Ectodermal cell (in vitro differentiated cells): Measurements from ENCODE around the gene TACR1.

ENCODE experiments used
- H3K27ac ChIP-seq: 2 replicates; pipeline ENCODE4 v1.7.0; 2013; ENCODE audit warnings: mild to moderate bottlenecking, low read depth, low read length; ENCODE audit not compliant: insufficient read depth, poor library complexity, severe bottlenecking
- H3K27me3 ChIP-seq: 2 replicates; pipeline ENCODE4 v1.7.0; 2013; ENCODE audit warnings: mild to moderate bottlenecking, low read length; ENCODE audit not compliant: insufficient read depth, control insufficient read depth, poor library complexity, severe bottlenecking
- H3K36me3 ChIP-seq: one replicate; pipeline ENCODE4 v1.7.0; 2013; ENCODE audit warnings: low read length; ENCODE audit not compliant: control insufficient read depth, insufficient read depth
- H3K4me1 ChIP-seq: one replicate; pipeline ENCODE4 v1.7.0; 2013; ENCODE audit warnings: low read length; ENCODE audit not compliant: control insufficient read depth, insufficient read depth
- H3K4me3 ChIP-seq: 2 replicates; pipeline ENCODE4 v1.7.0; 2013; ENCODE audit warnings: low read depth, low read length, control low read depth; ENCODE audit not compliant: insufficient read depth
- H3K9me3 ChIP-seq: 2 replicates; pipeline ENCODE4 v1.7.0; 2013; ENCODE audit warnings: mild to moderate bottlenecking, low read length, moderate library complexity; ENCODE audit not compliant: control insufficient read depth
- WGBS, 2 experiments: methylation state at CpG; one replicate each; pipeline ENCODE4 v1.1.7; 2013; ENCODE audit warnings: missing lambda C conversion rate in 2 of 2; 5-methylcytosine and 5-hydroxymethylcytosine counted together

The TACR1 gene

DNA sequence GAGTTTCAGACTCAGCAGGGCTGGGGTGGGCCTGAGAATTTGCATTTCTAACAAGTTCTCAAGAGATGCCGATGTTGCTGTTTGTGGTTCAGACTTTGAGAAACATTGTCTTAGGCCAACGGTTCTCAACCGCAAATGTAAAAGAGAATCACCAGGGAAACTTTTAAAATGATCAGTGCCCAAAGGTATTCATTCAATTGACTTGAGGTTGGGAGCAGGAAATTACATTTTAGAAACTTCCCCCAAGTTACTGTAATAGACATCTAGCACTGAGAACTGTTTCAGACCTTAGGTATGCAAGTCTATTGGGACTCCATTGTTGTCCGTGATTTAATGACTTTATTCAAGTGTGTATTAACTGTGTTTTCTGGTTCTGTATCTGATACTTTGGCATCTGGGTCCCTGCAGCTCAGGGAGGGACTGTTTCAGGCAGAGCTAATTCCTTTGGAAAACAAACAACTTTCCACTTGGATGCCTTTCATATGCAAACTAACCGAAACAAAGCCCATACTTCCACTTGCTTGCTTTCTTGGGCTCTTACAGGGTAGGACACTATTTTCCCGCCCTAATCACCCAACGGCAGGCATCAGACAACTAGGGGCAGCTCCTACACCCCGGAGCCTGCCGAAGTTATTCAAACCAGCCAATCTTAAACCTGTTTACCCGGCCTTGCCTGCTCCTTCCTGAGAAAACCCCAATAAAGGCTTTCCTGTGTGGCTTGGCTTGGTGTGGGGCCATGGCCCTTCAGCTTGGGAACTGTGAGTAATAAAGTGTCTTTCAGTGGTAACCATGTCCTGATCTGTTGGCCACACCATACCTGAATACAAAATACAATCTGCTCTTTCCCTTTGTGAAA is 143.3 kb downstream of the TACR1 start:
- no peak overlapping the region for H3K27ac ChIP-seq
- 6% methylated on average over 10 of the region's 10 CpGs for WGBS, 2 experiments
- H3K27me3 ChIP-seq, result peaks cover 27% of the 10 kb centered on the region
- H3K4me1 ChIP-seq, result peaks cover 4% of the 10 kb centered on the region
- H3K9me3 ChIP-seq, result no peaks in the 10 kb centered on the region
- no peak overlapping the region for H3K4me3 ChIP-seq
- no peaks in the 10 kb centered on the region for H3K36me3 ChIP-seq

DNA sequence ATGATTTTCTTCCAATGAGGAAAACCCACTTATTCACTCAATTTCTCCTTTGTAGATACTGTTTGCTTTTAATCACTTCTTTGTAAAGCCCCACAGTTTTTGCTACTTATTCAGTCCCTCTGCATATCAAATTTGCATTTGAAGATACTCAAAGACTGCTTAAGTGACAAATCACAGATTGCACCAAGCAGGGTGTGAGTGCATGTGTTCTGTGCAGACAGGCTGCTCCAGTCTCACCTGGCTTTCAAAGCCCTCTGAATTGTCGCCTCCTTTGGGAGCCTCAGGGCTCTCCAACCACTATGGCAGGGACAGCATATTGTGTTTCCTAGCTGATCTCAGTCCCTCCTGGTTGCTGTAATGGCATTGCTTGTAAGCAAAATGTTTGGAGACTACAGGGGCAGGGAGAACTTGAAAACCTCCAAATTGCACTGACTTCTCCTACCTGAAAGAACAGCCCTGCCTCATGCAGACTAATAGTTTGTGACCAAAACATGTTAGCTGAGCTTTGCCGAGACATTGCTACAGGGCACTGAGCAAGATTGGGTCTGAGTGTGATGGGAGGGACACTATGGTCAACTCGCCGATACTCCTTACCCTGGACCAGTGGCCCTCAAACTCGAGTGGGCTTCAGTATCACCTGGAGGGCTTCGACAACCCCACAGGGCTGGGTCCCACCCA is 144.0 kb downstream of the TACR1 start:
- peaks cover 27% of the 10 kb centered on the region for H3K27me3 ChIP-seq
- no peaks in the 10 kb centered on the region for H3K36me3 ChIP-seq
- peaks cover 4% of the 10 kb centered on the region for H3K4me1 ChIP-seq
- WGBS, 2 experiments, result 47 to 48% methylated on average over 6 of the region's 6 CpGs
- no peak overlapping the region for H3K4me3 ChIP-seq
- H3K9me3 ChIP-seq, result no peaks in the 10 kb centered on the region
- no peak overlapping the region for H3K27ac ChIP-seq

DNA sequence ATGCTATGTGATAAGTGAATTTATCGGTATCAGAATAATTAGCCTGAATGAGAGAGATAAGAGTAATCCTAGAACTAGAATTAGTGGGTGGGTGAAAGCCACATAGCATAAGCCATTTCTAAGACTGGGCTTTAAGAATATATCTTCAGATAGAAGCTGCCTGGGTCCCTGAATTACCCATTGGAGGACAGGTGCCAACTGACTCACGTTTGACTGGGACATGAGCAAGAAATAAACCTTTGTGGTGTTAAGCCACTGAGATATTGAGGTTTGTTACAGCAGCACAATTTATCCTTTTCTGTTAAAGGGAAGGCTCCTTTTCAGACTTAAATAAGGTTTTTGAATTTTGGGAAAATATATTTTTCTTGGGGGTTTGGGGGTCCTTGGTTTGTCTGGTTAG is 145.0 kb downstream of the TACR1 start:
- 88 to 90% methylated on average over 2 of the region's 2 CpGs for WGBS, 2 experiments
- H3K4me1 ChIP-seq, result peaks cover 4% of the 10 kb centered on the region

DNA sequence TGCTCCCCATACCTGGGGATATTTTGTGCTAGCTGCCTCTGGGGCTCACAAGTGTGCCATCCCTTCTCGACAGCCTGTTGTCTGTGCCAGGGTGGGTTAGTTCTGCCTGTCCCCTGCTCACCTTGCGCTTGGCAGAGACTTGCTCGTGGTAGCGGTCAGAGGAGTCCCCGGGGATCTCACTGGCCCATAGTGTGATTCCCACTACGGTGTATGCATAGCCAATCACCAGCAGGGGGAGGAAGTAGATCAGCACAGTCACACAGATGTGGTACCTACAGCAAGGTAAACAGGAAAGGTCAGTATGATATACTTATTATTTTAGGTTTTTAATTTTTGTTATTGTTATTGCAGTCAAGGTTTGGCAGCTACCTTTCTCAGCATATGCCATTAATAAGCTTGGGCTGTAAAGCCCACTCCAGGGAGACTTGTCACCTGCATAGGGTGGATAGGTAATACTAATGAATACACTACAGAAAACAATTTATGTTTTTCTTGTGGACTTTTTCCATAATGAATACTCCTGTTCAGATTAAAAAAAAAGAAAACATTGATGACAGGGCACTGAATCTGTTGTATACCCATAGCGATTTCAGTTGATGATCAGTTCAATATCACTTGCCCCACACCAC is 145.7 kb downstream of the TACR1 start:
- Histone ChIP-seq H3K27me3 (peaks cover 20% of the 10 kb centered on the region), H3K36me3 (no peaks in the 10 kb centered on the region), H3K9me3 (no peaks in the 10 kb centered on the region), H3K4me1 (peaks cover 4% of the 10 kb centered on the region), H3K4me3 (no peak overlapping the region), H3K27ac (no peak overlapping the region)
- WGBS, 2 experiments, result 37 to 50% methylated on average over 6 to 7 of the region's 7 CpGs

More for the DNA sequence above, 145.0 kb downstream of the TACR1 start:
- H3K9me3 ChIP-seq, result no peaks in the 10 kb centered on the region
- H3K4me3 ChIP-seq, result no peak overlapping the region
- H3K27me3 ChIP-seq, result peaks cover 20% of the 10 kb centered on the region
- no peak overlapping the region for H3K27ac ChIP-seq
- no peaks in the 10 kb centered on the region for H3K36me3 ChIP-seq

DNA sequence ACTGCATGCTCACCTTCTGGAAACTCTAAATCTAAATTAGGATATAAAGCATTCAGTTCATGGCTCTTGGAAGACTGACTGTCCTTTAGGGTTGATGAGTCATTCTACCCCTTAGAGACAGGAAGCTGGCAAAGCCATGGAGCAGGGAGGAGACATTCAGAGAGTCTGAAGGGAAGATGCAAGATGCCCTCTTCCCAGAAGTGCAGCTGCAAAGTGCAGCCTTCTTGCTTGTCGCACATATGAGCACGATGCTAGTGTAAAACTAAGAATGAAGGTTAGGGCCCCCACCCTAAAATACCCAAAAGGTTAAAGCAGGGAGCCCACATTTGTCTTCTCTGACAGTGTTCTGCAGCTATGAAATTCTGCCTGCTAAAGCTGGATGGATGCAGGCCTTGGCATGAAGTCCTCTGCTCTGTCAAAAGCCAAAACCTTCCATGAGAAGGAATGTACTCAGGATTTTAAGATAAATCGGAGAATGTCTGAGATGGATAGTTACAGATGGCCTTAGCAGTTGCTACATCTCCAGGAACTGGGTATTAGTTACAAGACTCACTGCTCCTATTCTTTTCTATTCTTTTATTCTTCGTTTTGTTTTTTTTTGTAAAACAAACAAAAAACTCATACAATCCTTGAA is 151.2 kb downstream of the TACR1 start:
- Histone ChIP-seq H3K36me3 (no peaks in the 10 kb centered on the region), H3K9me3 (no peaks in the 10 kb centered on the region), H3K27me3 (no peaks in the 10 kb centered on the region), H3K4me1 (no peaks in the 10 kb centered on the region), H3K4me3 (no peak overlapping the region), H3K27ac (no peak overlapping the region)
- WGBS, 2 experiments, result 97 to 100% methylated on average over 4 of the region's 4 CpGs

DNA sequence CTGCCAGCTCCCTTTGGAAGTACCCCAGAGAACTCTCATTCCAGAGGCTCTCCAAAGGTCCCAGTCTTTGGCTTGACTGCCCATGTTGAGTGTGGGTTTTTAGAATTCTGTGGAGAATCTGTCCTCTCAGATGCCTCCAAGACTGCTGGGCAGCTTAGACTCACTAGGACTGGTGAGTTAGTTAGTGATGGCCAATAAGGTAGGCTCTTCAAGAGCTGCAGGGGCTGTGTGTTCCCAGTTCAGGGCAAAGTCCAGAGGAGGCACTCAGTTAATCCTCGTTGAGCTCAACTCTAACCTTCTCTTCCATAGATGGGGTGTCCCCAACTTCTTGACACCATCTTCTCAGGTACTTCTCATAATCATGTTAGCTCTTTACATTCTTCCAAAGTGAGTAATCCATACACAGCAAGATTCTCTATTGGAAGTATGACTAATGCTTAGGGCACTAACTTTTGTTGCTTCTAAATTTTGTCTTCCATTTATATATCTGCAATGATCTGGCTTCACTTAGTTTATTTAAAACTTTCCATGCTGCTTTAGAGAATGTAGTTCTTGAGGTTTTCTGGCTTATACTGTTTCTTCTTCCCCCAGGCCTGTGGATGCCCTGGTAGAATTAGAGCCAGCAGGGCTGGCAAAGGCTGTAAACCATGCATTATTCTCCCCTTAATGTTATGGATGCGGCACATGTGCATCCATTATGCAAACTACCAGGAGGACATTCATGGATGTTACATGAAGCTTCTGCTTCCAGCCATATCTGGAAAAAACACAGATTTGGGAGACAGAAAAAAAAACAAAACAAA is 151.9 kb downstream of the TACR1 start:
- H3K27me3 ChIP-seq, result no peaks in the 10 kb centered on the region
- H3K4me1 ChIP-seq, result no peaks in the 10 kb centered on the region
- 94 to 95% methylated on average over 2 of the region's 2 CpGs for WGBS, 2 experiments
- H3K4me3 ChIP-seq, result no peak overlapping the region
- no peaks in the 10 kb centered on the region for H3K9me3 ChIP-seq
- H3K36me3 ChIP-seq, result no peaks in the 10 kb centered on the region
- H3K27ac ChIP-seq, result no peak overlapping the region

DNA sequence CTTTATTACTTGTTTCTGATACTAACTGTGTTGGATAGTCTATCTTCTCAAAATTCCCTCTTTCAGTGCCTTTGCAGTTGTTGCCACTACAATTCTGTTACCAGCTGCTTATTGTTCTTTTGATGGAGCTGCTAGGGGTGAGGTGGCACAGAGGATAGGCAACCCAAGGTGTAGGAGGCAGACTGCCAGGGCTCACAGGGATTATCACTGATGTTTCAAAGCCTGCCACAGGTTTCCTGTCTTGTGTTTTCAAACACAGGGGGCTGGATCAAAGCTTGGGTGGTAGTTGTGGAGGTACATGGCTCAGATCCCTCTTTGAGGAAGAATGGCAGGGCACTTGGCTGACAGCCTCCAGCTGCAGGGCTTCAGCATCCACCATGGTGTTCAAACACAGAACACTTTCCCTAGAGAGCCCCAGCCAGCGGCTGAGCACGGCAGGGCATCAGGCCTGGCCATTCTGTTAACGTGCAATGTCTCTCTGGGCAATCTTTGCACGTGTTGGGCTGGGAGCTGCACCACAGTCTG is 153.7 kb downstream of the TACR1 start:
- H3K27me3 ChIP-seq, result no peaks in the 10 kb centered on the region
- H3K36me3 ChIP-seq, result no peaks in the 10 kb centered on the region
- H3K4me1 ChIP-seq, result no peaks in the 10 kb centered on the region
- no peaks in the 10 kb centered on the region for H3K9me3 ChIP-seq
- H3K4me3 ChIP-seq, result no peak overlapping the region
- 81 to 85% methylated on average over 4 of the region's 4 CpGs for WGBS, 2 experiments
- no peak overlapping the region for H3K27ac ChIP-seq

DNA sequence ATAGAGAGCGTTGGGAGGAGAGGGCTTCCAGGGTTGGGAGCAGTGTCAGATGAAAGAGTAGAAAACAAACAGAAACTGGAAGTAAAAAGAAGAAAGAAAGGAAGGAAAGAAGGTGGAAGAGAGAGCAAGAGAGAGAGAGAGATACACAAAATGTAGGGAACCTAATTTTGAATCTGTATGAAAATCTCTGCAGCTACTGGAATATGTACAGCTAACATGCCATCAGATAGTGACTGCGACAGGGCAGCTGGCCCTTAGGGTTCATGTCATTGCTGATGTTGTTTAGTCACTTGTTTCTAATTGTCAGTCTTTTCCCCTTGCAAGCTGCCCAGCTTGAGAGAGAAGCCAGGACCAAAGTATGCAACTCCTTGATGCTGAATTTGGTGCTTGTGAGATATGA is 155.0 kb downstream of the TACR1 start:
- Histone ChIP-seq H3K4me1 (no peaks in the 10 kb centered on the region), H3K9me3 (no peaks in the 10 kb centered on the region), H3K4me3 (no peak overlapping the region), H3K27me3 (no peaks in the 10 kb centered on the region), H3K27ac (no peak overlapping the region), H3K36me3 (no peaks in the 10 kb centered on the region)
- 98 to 99% methylated on average over 2 of the region's 2 CpGs for WGBS, 2 experiments

DNA sequence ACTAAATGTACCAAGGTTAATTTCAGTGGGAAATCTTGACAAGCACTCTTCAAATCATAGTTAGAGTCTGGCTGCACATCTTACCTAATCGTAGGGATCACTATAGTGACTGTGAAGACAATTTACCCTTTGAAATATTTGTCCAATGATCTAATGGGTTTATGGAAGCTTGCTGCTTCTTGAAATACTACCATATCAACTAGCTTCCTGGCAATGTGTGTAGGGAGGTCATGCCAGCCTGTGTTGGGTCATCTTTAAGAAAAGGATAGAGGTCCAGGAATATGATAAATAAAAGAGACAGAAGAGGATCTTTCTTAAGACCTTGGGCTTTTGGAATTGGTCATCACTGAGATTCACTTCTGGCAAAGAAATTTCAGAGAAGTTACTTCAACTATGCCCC is 156.5 kb downstream of the TACR1 start:
- Histone ChIP-seq H3K4me3 (no peak overlapping the region), H3K27ac (no peak overlapping the region), H3K27me3 (no peaks in the 10 kb centered on the region), H3K4me1 (no peaks in the 10 kb centered on the region), H3K9me3 (no peaks in the 10 kb centered on the region), H3K36me3 (no peaks in the 10 kb centered on the region)
- 83 to 95% methylated on average over 1 of the region's 1 CpG for WGBS, 2 experiments
